K562 (cell line): Measurements from ENCODE around the gene N4BP2L1. TPM values are rescaled to one million over a fixed set of nuclear protein-coding genes. Genes with fewer than 3 reads are reported as not detected.
"Not testable (repeated sequence)": the region's sequence is repeated elsewhere in the genome, so short reads cannot be mapped to it uniquely, and the experiment has no call there.

ENCODE experiments used
- ATAC-seq: fragments of 200-7000 bp; cut with Tn5 transposase; 3 replicates; pipeline ENCODE4 v1.9.1; 2020; ENCODE audit warnings: moderate library complexity
- BruUV-seq: library from RNA; stranded (reverse); fragments of 400-500 nt; replicated peaks from 2 replicates; lab custom pipeline; 2021; lab: Mats Ljungman, UMichigan
- CTCF ChIA-PET: fragments of 300-600 bp; formaldehyde crosslinking; extraction: SDS; loops from one replicate; lab custom pipeline; 2021; ENCODE audit warnings: low intra/inter-chr PET ratio; lab: Yijun Ruan, JAX
- POLR2A ChIA-PET: fragments of 300-600, 350-650 bp; sonication (Branson Sonifier 250); formaldehyde crosslinking; extraction: SDS; loops from one replicate; lab custom pipeline; 2021; ENCODE audit warnings: antibody characterized with exemption, inconsistent platforms; lab: Yijun Ruan, JAX
- DNase-seq, 4 experiments: peaks; one replicate each; pipeline versions ENCODE4 v3.0.0 to v3.0.0-alpha.2; 2011 to 2018; ENCODE audit warnings: low spot score in 3 of 4, mixed read lengths in 3 of 4; ENCODE audit errors: extremely low read depth in 1 of 4
- FAIRE-seq: peaks from 2 replicates; lab custom pipeline; 2011; peaks lifted over from hg19 to GRCh38; lab: Jason Lieb, UNC
- H2AFZ ChIP-seq: 2 replicates; pipeline ENCODE4 v1.6.0; 2011; ENCODE audit warnings: low read depth, low read length, control low read depth, inconsistent platforms
- H3K27ac ChIP-seq: fragments of 200-600 bp; 3 replicates; pipeline ENCODE4 v1.8.0; 2011; ENCODE audit warnings: low read depth, mild to moderate bottlenecking, control low read depth, inconsistent platforms, low read length, moderate library complexity, mixed read lengths; ENCODE audit errors: extremely low read depth
- H3K27me3 ChIP-seq, 2 experiments: fragments of 300-600 bp in 1 of 2; 2 replicates in 1 of 2; 3 replicates in 1 of 2; pipeline versions ENCODE4 v1.6.0 to v1.8.0; 2011; ENCODE audit warnings: inconsistent platforms in 2 of 2, low read length in 2 of 2, mild to moderate bottlenecking in 1 of 2, mixed read lengths in 1 of 2, moderate library complexity in 1 of 2; ENCODE audit not compliant: control insufficient read depth in 2 of 2, insufficient read depth in 2 of 2
- H3K36me3 ChIP-seq: fragments of 300-600 bp; 3 replicates; pipeline ENCODE4 v1.8.0; 2011; ENCODE audit warnings: mild to moderate bottlenecking, low read length, inconsistent platforms; ENCODE audit not compliant: control insufficient read depth, insufficient read depth
- H3K4me1 ChIP-seq, 2 experiments: fragments of 200-600 bp in 1 of 2; replicated peaks in 1 of 2; 2 replicates in 1 of 2; 3 replicates in 1 of 2; pipeline versions ENCODE4 v1.5.1 to v1.8.0; 2011; ENCODE audit warnings: inconsistent platforms in 2 of 2, low read length in 2 of 2, mild to moderate bottlenecking in 1 of 2, mixed read lengths in 1 of 2, moderate library complexity in 1 of 2; ENCODE audit not compliant: control insufficient read depth in 2 of 2, insufficient read depth in 2 of 2
- H3K4me2 ChIP-seq: 2 replicates; pipeline ENCODE4 v1.6.1; 2011; ENCODE audit warnings: low read length, control low read depth, inconsistent platforms, mixed read lengths; ENCODE audit not compliant: insufficient read depth
- H3K4me3 ChIP-seq: fragments of 200-600 bp; sonication (generic), shearing (Covaris generic); 2 replicates; pipeline ENCODE4 v1.5.1; 2016; ENCODE audit warnings: control low read depth, inconsistent platforms
- H3K79me2 ChIP-seq: fragments of 200-600 bp; 3 replicates; pipeline ENCODE4 v1.8.0; 2011; ENCODE audit warnings: low read length, inconsistent platforms; ENCODE audit not compliant: control insufficient read depth, insufficient read depth
- H3K9ac ChIP-seq, 2 experiments: 2 replicates each; pipeline versions ENCODE4 v1.6.0 to v1.6.1; 2011; ENCODE audit warnings: low read depth in 2 of 2, low read length in 2 of 2, control low read depth in 1 of 2, inconsistent platforms in 1 of 2, mild to moderate bottlenecking in 1 of 2, mixed read lengths in 1 of 2; ENCODE audit not compliant: insufficient read depth in 1 of 2
- H3K9me1 ChIP-seq: one replicate; pipeline ENCODE4 v1.6.0; 2011; ENCODE audit warnings: inconsistent platforms, mild to moderate bottlenecking, low read length, moderate library complexity; ENCODE audit not compliant: control insufficient read depth, insufficient read depth
- H3K9me3 ChIP-seq: replicated peaks from 2 replicates; pipeline ENCODE4 v1.5.1; 2011; ENCODE audit warnings: low read depth, low read length, inconsistent platforms; ENCODE audit not compliant: control insufficient read depth, insufficient read depth
- H4K20me1 ChIP-seq: replicated peaks from 2 replicates; pipeline ENCODE4 v1.6.1; 2011; ENCODE audit warnings: low read length, inconsistent platforms, mixed read lengths; ENCODE audit not compliant: control insufficient read depth, insufficient read depth
- CEBPB ChIP-seq: fragments of 450-650 bp; IDR thresholded peaks from 2 replicates; pipeline ENCODE4 v1.6.1; 2016; ENCODE audit warnings: missing genetic modification characterization, missing compliant biosample characterization
- CEBPG ChIP-seq, 3 experiments: fragments of 200-800 bp in 1 of 3; sonication (Bioruptor generic) in 1 of 3; sonication (generic) in 1 of 3; formaldehyde crosslinking in 1 of 3; IDR thresholded peaks in 2 of 3; conservative IDR thresholded peaks in 1 of 3; 2 replicates each; pipeline versions ENCODE4 v1.6.1 to v1.8.0; 2016 to 2022; ENCODE audit warnings: missing compliant biosample characterization in 2 of 3, missing genetic modification characterization in 2 of 3, mild to moderate bottlenecking in 1 of 3, missing genetic modification reagents in 1 of 3
- MITF ChIP-seq: IDR thresholded peaks from 2 replicates; pipeline ENCODE4 v1.6.1; 2014; ENCODE audit warnings: antibody characterized with exemption
- ZNF324 ChIP-seq: fragments of 250-450 bp; sonication (Bioruptor Pico); IDR thresholded peaks from 2 replicates; pipeline ENCODE4 v1.4.0; 2020; ENCODE audit warnings: mild to moderate bottlenecking
- WGBS: fragments of 100-300 bp; shearing (Covaris generic); methylation state at CpG from one replicate; pipeline ENCODE4 v1.1.6; 2016; ENCODE audit warnings: low coverage, mixed read lengths; ENCODE audit not compliant: insufficient coverage; ENCODE audit errors: missing lambda C conversion rate; 5-methylcytosine and 5-hydroxymethylcytosine counted together
- in situ Hi-C: fragments of 300-500 bp; cut with MboI; formaldehyde crosslinking; loops from 4 replicates; pipeline ENCODE4 v1.15.0; 2018; ENCODE audit warnings: inconsistent platforms, mixed read lengths
- intact Hi-C: fragments of 100-400 bp; cut with micrococcal nuclease; formaldehyde crosslinking; loops from 2 replicates; pipeline ENCODE4 v1.14.2; 2022
- polyA plus RNA-seq, 8 experiments: library from polyadenylated mRNA; depleted of rRNA in 4 of 8; stranded (reverse) in 5 of 8; unstranded in 3 of 8; fragments of >200 nt; fragmentation: Nextera tagmentation in 2 of 8; fragmentation: Illumina TruSeq in 1 of 8; extraction: Ambion mirVana in 2 of 8; extraction: Trizol in 1 of 8; gene quantifications; 2 replicates each; pipeline versions ENCODE4 v1.2.1 to v1.2.3, GENCODE V29; 2011 to 2014; ENCODE audit warnings: inconsistent platforms in 1 of 8, missing spikeins in 1 of 8
- total RNA-seq, 7 experiments: library from RNA; depleted of rRNA in 6 of 7; stranded (reverse); fragments of >200 nt in 6 of 7; fragmentation: Illumina TruSeq in 2 of 7; extraction: Trizol in 2 of 7; gene quantifications; 2 replicates each; pipeline versions ENCODE4 v1.2.1 to v1.2.3, GENCODE V29; 2011 to 2021; ENCODE audit warnings: low replicate concordance in 1 of 7

N4BP2L1 gene
- total and polyA plus RNA-seq, 9 of the 15 experiments (the other 6 are each of a cell fraction or from before 2014, with no cell fraction given) = 0.06 to 0.33 (median 0.15) TPM; not detected in 1

- Histone ChIP-seq H3K4me2 (no peak overlapping the region), H4K20me1 (no peaks in the 10 kb centered on the region), H3K27ac (no peak overlapping the region), H3K9me1 (no peaks in the 10 kb centered on the region), H2AFZ (no peak overlapping the region), H3K79me2 (no peaks in the 10 kb centered on the region), H3K27me3 (no peaks in the 10 kb centered on the region), H3K4me3 (no peak overlapping the region), H3K9ac (no peak overlapping the region), H3K4me1 (no peaks in the 10 kb centered on the region), H3K36me3 (peaks cover 9% of the 10 kb centered on the region; the same call in 1 of the 3 replicates), H3K9me3 (no peaks in the 10 kb centered on the region)
- FAIRE-seq (no peak), ATAC-seq (no peak), DNase-seq (no peak)
- intact Hi-C loops = no loop called here
- BruUV-seq = no TSS peak
- POLR2A ChIA-PET = interaction anchor here (0.6 kb wide), 1 partner anchor 46 kb away, joined by 3 read pairs; no protein-coding TSS in a partner anchor
- 95% methylated on average over 2 of the region's 2 CpGs for WGBS
- no peak for TF ChIP-seq ZNF324
- peak; percentile 60 for TF ChIP-seq CEBPB (tag)
- TF ChIP-seq CEBPG (CRISPR knock-in tag; IDR thresholded peaks at IDR 0.05) = no peak
- TF ChIP-seq CEBPG (tag; conservative IDR thresholded peaks at IDR 0.05 in 1 of 2, IDR thresholded peaks at IDR 0.05 in 1 of 2) = 0 out of 4 replicates have a peak, but pooled peaks of 1 of the 2 experiments have one; percentile 19
- no peak for TF ChIP-seq MITF
- CTCF ChIA-PET = no interaction called here
- in situ Hi-C loops = no loop called here
These were observed 65.4 kb downstream of the N4BP2L1 start for GRCh38 chr13:32362574-32362973.

- WGBS = 96% methylated on average over 3 of the region's 8 CpGs
- H4K20me1 ChIP-seq, H3K4me1 ChIP-seq, H3K9ac ChIP-seq, intact Hi-C loops, FAIRE-seq, H3K4me2 ChIP-seq, H3K9me3 ChIP-seq, POLR2A ChIA-PET, DNase-seq, in situ Hi-C loops, H3K79me2 ChIP-seq, CTCF ChIA-PET, ATAC-seq, H3K27me3 ChIP-seq, H3K4me3 ChIP-seq, H2AFZ ChIP-seq, H3K9me1 ChIP-seq, BruUV-seq, H3K27ac ChIP-seq: not testable (repeated sequence)
- peaks cover 25% of the 10 kb centered on the region; the same call in 2 of the 3 replicates for H3K36me3 ChIP-seq
These were observed 72.0 kb downstream of the N4BP2L1 start for GRCh38 chr13:32355935-32356334.
